ENCODE measurements around the gene TMEM184A. TPM values are rescaled to one million over a fixed set of nuclear protein-coding genes. Genes with fewer than 3 reads are reported as not detected.

TMEM184A gene
- total and polyA plus RNA-seq, 4 donors = 0.06 to 6.1 (median 0.84) TPM; not detected in 1

DNA sequence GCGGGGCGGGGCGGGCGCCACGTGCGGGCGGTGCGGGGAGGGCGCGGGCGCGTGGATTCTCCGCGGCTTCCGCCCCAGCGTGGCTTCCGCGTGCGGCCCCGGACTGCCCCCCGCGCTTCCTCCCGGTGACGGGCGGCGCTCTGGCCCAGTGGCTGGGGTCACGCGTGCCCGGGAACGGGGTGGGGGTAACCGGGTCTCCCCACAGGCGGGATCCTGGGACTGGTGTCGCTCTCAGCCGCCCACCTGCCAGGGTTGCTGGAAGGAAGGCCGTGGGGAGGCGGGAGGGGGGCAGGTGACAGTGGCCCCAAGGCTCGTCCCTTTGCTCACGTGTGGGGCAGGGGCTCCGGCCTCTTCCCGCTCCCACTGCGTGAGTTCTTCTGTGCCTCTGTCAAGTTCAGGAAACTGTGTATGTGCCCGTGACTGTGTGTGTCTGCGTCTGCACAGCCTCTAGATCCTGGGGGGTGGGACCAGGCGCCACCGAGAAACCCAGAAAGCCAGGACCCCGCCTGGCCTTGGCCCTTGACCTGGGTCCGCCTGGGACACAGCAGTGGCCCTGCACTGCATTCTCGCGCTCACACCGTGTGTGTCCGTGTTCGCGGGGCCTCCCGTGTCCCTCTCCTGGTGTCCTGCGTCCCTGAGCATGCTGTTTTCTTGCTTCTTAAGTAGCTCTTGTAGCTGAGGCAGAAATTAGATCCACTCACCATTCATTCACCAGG, 24.6 kb downstream of the TMEM184A start:
- DNase-seq = peak; percentile 76 to 84
- 1% methylated on average over 35 to 55 of the region's 55 CpGs for WGBS, 2 donors
- H3K4me3 ChIP-seq (ENCODE audit: low read length in 2 of 2) = peak overlapping the region; percentile 71 to 98
- peak; percentile 34 for ATAC-seq (ENCODE audit: low FRiP score)
- H3K27me3 ChIP-seq (ENCODE audit: control insufficient read depth in 1 of 2, insufficient read depth in 2 of 2, low read length in 1 of 2) = no peaks in the 10 kb centered on the region
- H3K9me3 ChIP-seq (ENCODE audit: control insufficient read depth, low read length) = no peaks in the 10 kb centered on the region
- intact Hi-C loops (cut with DNase I) = no loop called here
- peak overlapping the region; percentile 95 to 99 for H3K27ac ChIP-seq (ENCODE audit: low read depth in 1 of 2, low read length in 2 of 2)
- no peaks in the 10 kb centered on the region for H3K36me3 ChIP-seq (ENCODE audit: control insufficient read depth in 1 of 2, insufficient read depth in 2 of 2, low read length in 1 of 2)
- no peaks in the 10 kb centered on the region for H3K4me1 ChIP-seq (ENCODE audit: control insufficient read depth in 1 of 2, insufficient read depth in 2 of 2, low read length in 2 of 2)

DNA sequence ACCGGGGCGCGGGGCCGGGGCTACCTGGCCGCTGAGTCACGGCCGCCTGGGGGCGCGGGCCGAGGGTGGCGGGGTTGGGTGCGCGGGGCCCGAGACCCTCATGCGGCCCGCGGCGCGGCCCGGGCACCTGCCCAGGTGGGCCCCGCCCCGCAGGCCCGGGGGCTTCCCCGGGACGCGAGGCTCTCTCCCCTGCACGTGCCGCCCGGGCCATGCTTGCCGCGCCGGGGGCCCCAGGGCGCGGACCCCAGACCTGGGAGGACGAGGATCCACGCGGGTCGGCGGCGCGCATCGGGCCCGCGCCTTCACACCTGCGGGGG, 25.1 kb downstream of the TMEM184A start:
- H3K9me3 ChIP-seq (ENCODE audit: control insufficient read depth, low read length) = no peaks in the 10 kb centered on the region
- 0 to 1% methylated on average over 19 to 45 of the region's 45 CpGs for WGBS, 2 donors
- ATAC-seq (ENCODE audit: low FRiP score) = no peak
- H3K4me1 ChIP-seq (ENCODE audit: control insufficient read depth in 1 of 2, insufficient read depth in 2 of 2, low read length in 2 of 2) = no peaks in the 10 kb centered on the region
- H3K27ac ChIP-seq (ENCODE audit: low read depth in 1 of 2, low read length in 2 of 2) = peak overlapping the region; percentile 95 to 99
- DNase-seq = no peak
- H3K27me3 ChIP-seq (ENCODE audit: control insufficient read depth in 1 of 2, insufficient read depth in 2 of 2, low read length in 1 of 2) = no peaks in the 10 kb centered on the region
- H3K4me3 ChIP-seq (ENCODE audit: low read length in 2 of 2) = peak overlapping the region; percentile 71 to 98
- no peaks in the 10 kb centered on the region for H3K36me3 ChIP-seq (ENCODE audit: control insufficient read depth in 1 of 2, insufficient read depth in 2 of 2, low read length in 1 of 2)
- intact Hi-C loops (cut with DNase I) = no loop called here

DNA sequence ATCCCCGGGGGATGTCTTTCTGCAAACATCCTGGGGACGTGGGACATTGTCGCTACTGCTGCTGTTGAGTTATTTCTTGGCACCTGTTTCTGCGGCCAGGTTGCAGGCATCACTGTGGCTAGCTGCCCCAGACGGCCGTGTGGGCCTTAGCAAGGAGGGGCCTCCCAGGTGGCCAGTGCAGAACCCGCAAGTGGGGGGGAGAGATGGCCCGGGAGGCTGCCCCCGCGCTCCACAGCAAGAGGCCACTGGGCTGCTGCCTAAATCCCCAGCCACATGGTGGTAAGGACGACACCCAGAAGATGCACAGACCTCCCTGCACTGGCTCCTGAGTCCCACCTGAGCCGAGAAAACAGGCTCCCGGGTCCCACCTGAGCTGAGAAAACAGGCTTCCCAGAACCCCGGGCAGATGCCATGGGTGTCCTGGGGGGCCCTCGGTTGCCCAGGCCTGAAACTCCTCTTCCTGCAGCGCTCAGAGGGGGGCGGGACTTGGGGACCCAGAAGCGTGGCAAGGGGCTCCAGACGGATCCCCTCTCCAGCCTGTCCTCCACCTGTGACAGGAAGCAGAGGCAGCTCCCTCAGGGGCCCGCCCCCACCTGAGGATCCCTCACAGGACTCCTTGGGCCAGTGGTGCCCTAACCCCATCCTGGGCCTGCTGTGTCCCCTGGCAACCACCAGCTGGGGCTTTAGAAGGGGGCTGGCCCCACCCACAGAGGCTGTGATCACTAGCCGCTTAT, 26.5 kb downstream of the TMEM184A start:
- H3K27ac ChIP-seq (ENCODE audit: low read depth in 1 of 2, low read length in 2 of 2) = no peak overlapping the region
- no peaks in the 10 kb centered on the region for H3K9me3 ChIP-seq (ENCODE audit: control insufficient read depth, low read length)
- no peaks in the 10 kb centered on the region for H3K27me3 ChIP-seq (ENCODE audit: control insufficient read depth in 1 of 2, insufficient read depth in 2 of 2, low read length in 1 of 2)
- H3K36me3 ChIP-seq (ENCODE audit: control insufficient read depth in 1 of 2, insufficient read depth in 2 of 2, low read length in 1 of 2) = no peaks in the 10 kb centered on the region
- H3K4me3 ChIP-seq (ENCODE audit: low read length in 2 of 2) = no peak overlapping the region
- intact Hi-C loops (cut with DNase I) = no loop called here
- H3K4me1 ChIP-seq (ENCODE audit: control insufficient read depth in 1 of 2, insufficient read depth in 2 of 2, low read length in 2 of 2) = no peaks in the 10 kb centered on the region
- ATAC-seq (ENCODE audit: low FRiP score) (no peak), DNase-seq (peak; percentile 60 to 75)
- 80 to 83% methylated on average over 21 of the region's 21 CpGs for WGBS, 2 donors

DNA sequence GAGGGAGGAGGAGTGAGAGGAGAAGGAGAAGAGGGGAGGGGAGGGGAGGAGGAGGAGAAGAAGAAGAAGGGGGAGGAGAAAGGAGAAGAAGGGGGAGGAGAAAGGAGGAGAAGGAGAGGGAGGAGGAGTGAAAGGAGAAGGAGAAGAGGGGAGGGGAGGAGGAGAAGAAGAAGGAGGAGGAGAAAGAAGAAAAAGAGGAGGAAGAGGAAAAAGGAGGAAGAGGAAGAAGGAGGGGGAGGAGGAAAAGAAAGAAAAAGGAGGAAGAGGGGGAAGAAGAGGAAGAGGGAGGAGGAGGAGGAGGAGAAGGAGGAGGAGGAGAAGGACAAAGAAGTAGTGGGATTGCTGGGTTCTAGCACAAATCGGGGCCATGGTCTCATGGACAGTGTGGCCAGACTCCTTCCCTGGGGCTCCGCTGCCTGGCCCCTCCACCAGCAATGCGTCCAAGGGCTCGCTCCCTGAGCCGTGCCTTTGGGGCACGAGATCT, 29.7 kb downstream of the TMEM184A start:
- Histone ChIP-seq H3K27ac (ENCODE audit: low read depth in 1 of 2, low read length in 2 of 2) (no peak overlapping the region), H3K27me3 (ENCODE audit: control insufficient read depth in 1 of 2, insufficient read depth in 2 of 2, low read length in 1 of 2) (no peaks in the 10 kb centered on the region), H3K4me3 (ENCODE audit: low read length in 2 of 2) (no peak overlapping the region), H3K4me1 (ENCODE audit: control insufficient read depth in 1 of 2, insufficient read depth in 2 of 2, low read length in 2 of 2) (no peaks in the 10 kb centered on the region), H3K9me3 (ENCODE audit: control insufficient read depth, low read length) (no peaks in the 10 kb centered on the region), H3K36me3 (ENCODE audit: control insufficient read depth in 1 of 2, insufficient read depth in 2 of 2, low read length in 1 of 2) (no peaks in the 10 kb centered on the region)
- intact Hi-C loops (cut with DNase I) = no loop called here
- DNase-seq = no peak
- no peak for ATAC-seq (ENCODE audit: low FRiP score)
- 58 to 65% methylated on average over 6 of the region's 6 CpGs for WGBS, 2 donors

DNA sequence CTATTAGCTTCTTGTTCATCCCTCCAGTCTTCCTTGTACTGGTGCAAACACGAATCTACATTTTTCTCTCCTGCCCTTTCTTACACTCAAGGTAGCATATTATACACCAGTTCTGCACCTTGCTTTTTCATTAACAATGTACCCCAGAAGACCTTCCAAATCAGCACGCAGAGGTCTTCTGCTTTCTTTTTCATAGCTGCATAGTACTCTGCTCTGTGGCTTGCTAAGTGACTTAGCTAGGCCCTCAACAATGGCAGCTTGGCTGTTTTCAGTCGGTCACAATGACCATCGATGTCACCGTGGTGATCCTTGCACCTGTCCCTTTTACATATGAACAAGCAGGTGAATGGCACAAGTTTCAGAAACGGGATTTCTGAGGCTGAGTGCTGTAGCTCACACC, 30.6 kb downstream of the TMEM184A start:
- no peaks in the 10 kb centered on the region for H3K36me3 ChIP-seq (ENCODE audit: control insufficient read depth in 1 of 2, insufficient read depth in 2 of 2, low read length in 1 of 2)
- no peaks in the 10 kb centered on the region for H3K9me3 ChIP-seq (ENCODE audit: control insufficient read depth, low read length)
- ATAC-seq (ENCODE audit: low FRiP score) (no peak), DNase-seq (no peak)
- 95 to 96% methylated on average over 6 of the region's 6 CpGs for WGBS, 2 donors
- H3K27ac ChIP-seq (ENCODE audit: low read depth in 1 of 2, low read length in 2 of 2) = no peak overlapping the region
- H3K27me3 ChIP-seq (ENCODE audit: control insufficient read depth in 1 of 2, insufficient read depth in 2 of 2, low read length in 1 of 2) = no peaks in the 10 kb centered on the region
- intact Hi-C loops (cut with DNase I) = no loop called here
- no peak overlapping the region for H3K4me3 ChIP-seq (ENCODE audit: low read length in 2 of 2)
- H3K4me1 ChIP-seq (ENCODE audit: control insufficient read depth in 1 of 2, insufficient read depth in 2 of 2, low read length in 2 of 2) = no peaks in the 10 kb centered on the region

DNA sequence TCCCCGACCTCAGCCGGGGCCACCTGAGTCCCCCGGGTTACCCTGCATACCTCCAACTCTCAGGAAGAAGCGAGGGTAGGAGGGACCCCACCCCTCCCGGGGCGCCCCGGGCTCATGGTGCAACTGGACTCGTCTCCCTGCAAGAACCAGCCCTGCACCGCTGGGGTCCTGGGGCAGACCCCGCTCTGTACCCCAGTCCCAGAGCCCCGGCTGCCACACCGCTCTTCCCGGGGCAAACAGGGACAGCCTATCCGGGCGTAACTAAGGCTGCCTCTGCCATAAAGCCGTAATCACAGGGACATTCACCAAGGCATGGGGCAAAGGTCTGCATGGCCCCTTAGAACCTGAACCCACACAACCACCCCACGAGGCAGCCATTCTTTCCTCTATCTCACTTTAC, 32.2 kb downstream of the TMEM184A start:
- no peak for DNase-seq
- intact Hi-C loops (cut with DNase I) = no loop called here
- Histone ChIP-seq H3K27ac (ENCODE audit: low read depth in 1 of 2, low read length in 2 of 2) (no peak overlapping the region), H3K4me1 (ENCODE audit: control insufficient read depth in 1 of 2, insufficient read depth in 2 of 2, low read length in 2 of 2) (no peaks in the 10 kb centered on the region), H3K9me3 (ENCODE audit: control insufficient read depth, low read length) (no peaks in the 10 kb centered on the region), H3K4me3 (ENCODE audit: low read length in 2 of 2) (no peak overlapping the region), H3K36me3 (ENCODE audit: control insufficient read depth in 1 of 2, insufficient read depth in 2 of 2, low read length in 1 of 2) (no peaks in the 10 kb centered on the region), H3K27me3 (ENCODE audit: control insufficient read depth in 1 of 2, insufficient read depth in 2 of 2, low read length in 1 of 2) (no peaks in the 10 kb centered on the region)
- ATAC-seq (ENCODE audit: low FRiP score) = no peak
- 79 to 81% methylated on average over 17 of the region's 17 CpGs for WGBS, 2 donors

DNA sequence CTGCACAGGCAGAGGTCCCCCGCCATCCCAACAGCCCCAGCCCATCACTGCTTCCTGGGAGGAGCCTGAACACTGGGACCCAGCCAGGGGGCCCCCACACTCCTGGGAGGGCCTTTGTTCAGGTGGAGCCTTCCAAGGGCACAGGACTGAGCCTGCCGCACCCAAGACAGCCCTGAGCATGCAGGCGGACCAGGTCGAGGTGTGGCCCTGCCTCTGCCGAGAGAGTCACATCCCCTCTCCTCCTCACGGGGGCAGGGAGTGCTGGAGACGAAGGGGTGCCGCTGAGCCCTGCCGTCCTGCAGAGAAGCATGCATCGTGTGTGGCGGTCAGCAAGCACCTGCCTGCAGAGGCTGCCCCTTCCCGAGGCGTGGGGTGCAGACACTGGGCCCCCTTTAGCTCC, 32.8 kb downstream of the TMEM184A start:
- H3K9me3 ChIP-seq (ENCODE audit: control insufficient read depth, low read length) = no peaks in the 10 kb centered on the region
- H3K4me1 ChIP-seq (ENCODE audit: control insufficient read depth in 1 of 2, insufficient read depth in 2 of 2, low read length in 2 of 2) = no peaks in the 10 kb centered on the region
- 47 to 55% methylated on average over 13 of the region's 13 CpGs for WGBS, 2 donors
- H3K27ac ChIP-seq (ENCODE audit: low read depth in 1 of 2, low read length in 2 of 2) = no peak overlapping the region
- intact Hi-C loops (cut with DNase I) = no loop called here
- H3K36me3 ChIP-seq (ENCODE audit: control insufficient read depth in 1 of 2, insufficient read depth in 2 of 2, low read length in 1 of 2) = no peaks in the 10 kb centered on the region
- DNase-seq = peak in 1 of 2 donors; percentile 46
- no peak for ATAC-seq (ENCODE audit: low FRiP score)
- H3K27me3 ChIP-seq (ENCODE audit: control insufficient read depth in 1 of 2, insufficient read depth in 2 of 2, low read length in 1 of 2) = no peaks in the 10 kb centered on the region
- no peak overlapping the region for H3K4me3 ChIP-seq (ENCODE audit: low read length in 2 of 2)

DNA sequence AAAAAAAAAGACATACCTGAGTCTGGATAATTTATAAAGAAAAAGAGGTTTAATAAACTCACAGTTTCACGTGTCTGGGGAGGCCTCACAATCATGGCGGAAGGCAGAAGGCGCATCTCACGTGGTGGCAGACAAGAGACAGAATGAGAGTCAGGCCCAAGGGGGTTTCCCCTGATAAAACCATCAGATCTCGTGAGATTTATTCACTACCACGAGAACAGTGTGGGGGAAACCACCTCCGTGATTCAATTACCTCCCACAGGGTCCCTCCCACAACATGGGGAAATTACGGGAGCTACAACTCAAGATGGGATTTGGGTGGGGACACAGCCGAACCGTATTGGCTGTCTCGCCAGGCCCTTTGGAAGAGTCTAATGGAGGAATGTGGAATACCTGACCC, 34.5 kb downstream of the TMEM184A start:
- Histone ChIP-seq H3K36me3 (ENCODE audit: control insufficient read depth in 1 of 2, insufficient read depth in 2 of 2, low read length in 1 of 2) (no peaks in the 10 kb centered on the region), H3K4me3 (ENCODE audit: low read length in 2 of 2) (no peak overlapping the region), H3K4me1 (ENCODE audit: control insufficient read depth in 1 of 2, insufficient read depth in 2 of 2, low read length in 2 of 2) (no peaks in the 10 kb centered on the region), H3K27me3 (ENCODE audit: control insufficient read depth in 1 of 2, insufficient read depth in 2 of 2, low read length in 1 of 2) (no peaks in the 10 kb centered on the region), H3K9me3 (ENCODE audit: control insufficient read depth, low read length) (no peaks in the 10 kb centered on the region), H3K27ac (ENCODE audit: low read depth in 1 of 2, low read length in 2 of 2) (no peak overlapping the region)
- DNase-seq = no peak
- no peak for ATAC-seq (ENCODE audit: low FRiP score)
- WGBS, 2 donors = 88 to 91% methylated on average over 11 of the region's 11 CpGs
- intact Hi-C loops (cut with DNase I) = no loop called here

Data from aorta (tissue), 5 donors.